Thymus (tissue), 11 donors: ENCODE measurements around the gene LGALS16. TPM values are rescaled to one million over a fixed set of nuclear protein-coding genes. Genes with fewer than 3 reads are reported as not detected.

ENCODE experiments used
- DNase-seq, 9 donors: peaks; one replicate each; pipeline ENCODE4 v3.0.0-alpha.2; 2013; ENCODE audit warnings: low spot score in 9 of 9, low read depth in 6 of 9, missing footprints in 1 of 9
- H3K27ac ChIP-seq, 2 donors: one replicate each; pipeline ENCODE4 v1.5.1; 2013; ENCODE audit warnings: control low read depth in 1 of 2, low read depth in 1 of 2, low read length in 1 of 2, mild to moderate bottlenecking in 1 of 2, moderate library complexity in 1 of 2
- H3K27me3 ChIP-seq, 2 donors: one replicate each; pipeline ENCODE4 v1.5.1; 2013; ENCODE audit warnings: low read length in 1 of 2; ENCODE audit not compliant: control insufficient read depth in 2 of 2, insufficient read depth in 1 of 2
- H3K36me3 ChIP-seq, 2 donors: one replicate each; pipeline ENCODE4 v1.5.1; 2013; ENCODE audit warnings: low read length in 1 of 2, mild to moderate bottlenecking in 1 of 2, moderate library complexity in 1 of 2; ENCODE audit not compliant: control insufficient read depth in 2 of 2, insufficient read depth in 2 of 2
- H3K4me1 ChIP-seq, 2 donors: one replicate each; pipeline ENCODE4 v1.5.1; 2013; ENCODE audit warnings: low read length in 2 of 2; ENCODE audit not compliant: control insufficient read depth in 2 of 2, insufficient read depth in 2 of 2
- H3K4me3 ChIP-seq, 2 donors: one replicate each; pipeline ENCODE4 v1.5.1; 2013; ENCODE audit warnings: low read length in 2 of 2, control low read depth in 1 of 2, mild to moderate bottlenecking in 1 of 2
- H3K9me3 ChIP-seq, 2 donors: one replicate each; pipeline ENCODE4 v1.5.1; 2013; ENCODE audit warnings: low read length in 1 of 2, mild to moderate bottlenecking in 1 of 2; ENCODE audit not compliant: control insufficient read depth in 2 of 2, insufficient read depth in 1 of 2
- WGBS: extraction: QIAGEN DNeasy Blood & Tissue Kit; methylation state at CpG from one replicate; pipeline ENCODE4 v1.1.7; 2013; 5-methylcytosine and 5-hydroxymethylcytosine counted together
- polyA plus RNA-seq: library from polyadenylated mRNA; stranded (reverse); fragments of 200-250 nt; gene quantifications from one replicate; pipeline ENCODE4 v1.2.3, GENCODE V29; 2013
- total RNA-seq: library from RNA; stranded (reverse); fragments of 120-200 nt; gene quantifications from one replicate; pipeline ENCODE4 v1.2.4, GENCODE V29; 2013
- donor health status: healthy.

LGALS16 gene
- total and polyA plus RNA-seq, 2 donors: 0.33 to 1.1 TPM

DNA sequence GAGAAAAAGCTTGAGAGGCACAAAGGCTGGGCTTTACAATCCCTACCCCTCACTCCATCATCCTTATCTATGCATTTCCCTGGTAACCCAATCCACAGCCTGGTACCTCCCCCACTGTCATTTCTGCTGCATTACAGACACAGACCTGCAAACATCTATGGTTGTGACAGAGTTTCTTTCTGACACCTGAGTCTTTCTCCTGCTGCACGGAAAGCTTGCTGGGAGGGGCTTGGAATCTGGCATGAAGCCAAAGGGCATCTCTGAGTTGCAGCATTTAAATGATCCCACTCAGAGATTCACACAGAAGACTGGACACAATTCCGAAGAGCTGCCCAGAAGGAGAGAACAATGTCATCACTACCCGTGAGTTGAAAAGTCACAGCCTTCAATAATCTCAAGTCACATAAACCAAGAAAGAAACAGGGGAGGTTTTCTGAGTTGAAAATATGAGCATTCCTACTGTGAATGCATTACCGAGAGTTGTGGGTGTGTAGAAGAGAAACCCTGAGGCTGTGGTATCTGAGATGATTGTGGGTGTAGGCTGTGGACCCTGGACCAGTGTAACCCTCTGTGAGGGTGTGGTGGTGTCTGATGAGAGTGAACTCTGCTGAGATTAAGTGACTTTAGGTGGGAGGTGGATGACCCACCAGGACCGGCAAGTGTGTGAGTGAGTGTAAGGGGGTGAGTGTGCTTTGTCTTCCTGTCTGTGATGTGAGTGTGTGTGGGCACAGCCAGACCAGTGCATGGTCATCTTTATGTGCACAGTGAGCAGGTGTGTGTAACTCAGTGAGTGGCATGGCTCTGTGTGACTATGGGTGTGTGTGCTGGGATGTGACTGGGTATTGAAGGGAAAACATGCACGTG is 48.7 kb downstream of the LGALS16 start, which contains the start of gene LGALS14:
TSS of gene LGALS14 (plus strand) at position 301 of the 864 bp plus-strand sequence. CDS start at position 349, 48 bp downstream.
- no peaks in the 10 kb centered on the region for H3K4me1 ChIP-seq
- H3K9me3 ChIP-seq: no peaks in the 10 kb centered on the region
- no peak within 1 kb of the TSS for H3K4me3 ChIP-seq
- no peaks in the 10 kb centered on the region for H3K36me3 ChIP-seq
- no peak for DNase-seq
- no peak within 1 kb of the TSS for H3K27ac ChIP-seq
- WGBS: 72% methylated on average over 6 of the region's 6 CpGs
- H3K27me3 ChIP-seq: no peaks in the 10 kb centered on the region

GRCh38 chr19:39705578-39706188 is 50.0 kb downstream of the LGALS16 start:
- no peaks in the 10 kb centered on the region for H3K27me3 ChIP-seq
- H3K27ac ChIP-seq: no peak overlapping the region
- H3K4me3 ChIP-seq: no peak overlapping the region
- no peak for DNase-seq
- H3K4me1 ChIP-seq: no peaks in the 10 kb centered on the region
- 66% methylated on average over 8 of the region's 8 CpGs for WGBS
- H3K9me3 ChIP-seq: no peaks in the 10 kb centered on the region
- H3K36me3 ChIP-seq: no peaks in the 10 kb centered on the region

- DNase-seq: no peak
- Histone ChIP-seq H3K4me3 (no peak overlapping the region), H3K36me3 (no peaks in the 10 kb centered on the region), H3K4me1 (no peaks in the 10 kb centered on the region), H3K27me3 (no peaks in the 10 kb centered on the region), H3K27ac (no peak overlapping the region), H3K9me3 (no peaks in the 10 kb centered on the region)
- 85% methylated on average over 6 of the region's 6 CpGs for WGBS
Observed at GRCh38 chr19:39708594-39708993, 52.9 kb downstream of the LGALS16 start.

DNA sequence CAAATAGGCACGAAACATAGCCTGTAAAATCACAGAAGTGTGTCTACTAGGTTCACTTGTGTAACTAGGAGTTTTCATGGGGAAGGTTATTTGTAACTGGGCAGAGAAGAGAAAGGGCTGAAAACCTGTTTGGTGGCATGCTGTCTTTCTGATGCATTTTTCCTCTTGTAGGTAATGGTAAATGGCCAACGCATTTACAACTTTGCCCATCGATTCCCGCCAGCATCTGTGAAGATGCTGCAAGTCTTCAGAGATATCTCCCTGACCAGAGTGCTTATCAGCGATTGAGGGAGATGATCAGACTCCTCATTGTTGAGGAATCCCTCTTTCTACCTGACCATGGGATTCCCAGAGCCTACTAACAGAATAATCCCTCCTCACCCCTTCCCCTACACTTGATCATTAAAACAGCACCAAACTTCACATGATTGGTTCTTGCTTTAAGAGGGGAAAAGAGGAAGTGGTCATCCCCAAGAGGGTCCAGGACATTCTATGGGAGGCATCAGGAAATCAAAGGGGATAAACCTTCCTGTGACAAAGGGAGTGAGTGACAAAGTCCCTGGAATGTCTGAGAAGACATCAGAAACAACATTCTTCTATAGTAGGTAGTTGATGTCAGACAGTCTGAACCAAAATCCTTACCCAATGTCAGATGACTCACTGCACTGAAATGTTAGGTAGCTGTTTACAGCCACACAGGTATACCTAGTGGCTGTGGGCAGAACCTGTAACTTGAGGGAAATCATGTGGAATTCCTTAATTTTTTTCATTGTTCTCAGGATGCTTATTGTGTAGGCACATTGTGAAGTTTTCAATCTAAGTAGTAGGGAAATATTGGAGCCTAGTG is 53.5 kb downstream of the LGALS16 start:
- no peaks in the 10 kb centered on the region for H3K27me3 ChIP-seq
- no peak for DNase-seq
- H3K4me3 ChIP-seq: no peak overlapping the region
- 94% methylated on average over 5 of the region's 5 CpGs for WGBS
- H3K36me3 ChIP-seq: no peaks in the 10 kb centered on the region
- no peaks in the 10 kb centered on the region for H3K4me1 ChIP-seq
- no peak overlapping the region for H3K27ac ChIP-seq
- no peaks in the 10 kb centered on the region for H3K9me3 ChIP-seq

Other genes starting within 250 kb of the LGALS16 start
- gene ZFP36, start 249.1 kb upstream of the LGALS16 start, total RNA-seq: 15.8 TPM
- gene ZFP36, start 249.1 kb upstream of the LGALS16 start, polyA plus RNA-seq: 250 TPM
- gene PLEKHG2, start 243.2 kb upstream of the LGALS16 start, total RNA-seq: 13.0 TPM
- gene PLEKHG2, start 243.2 kb upstream of the LGALS16 start, polyA plus RNA-seq: 30.8 TPM
- gene RPS16, start 220.0 kb upstream of the LGALS16 start, total RNA-seq: 788 TPM
- gene RPS16, start 220.0 kb upstream of the LGALS16 start, polyA plus RNA-seq: 3,143 TPM
- 39.0 TPM for gene SUPT5H, start 210.3 kb upstream of the LGALS16 start, total RNA-seq
- gene SUPT5H, start 210.3 kb upstream of the LGALS16 start, polyA plus RNA-seq: 203 TPM
- 49.3 TPM for gene TIMM50, start 175.1 kb upstream of the LGALS16 start, total RNA-seq
- gene TIMM50, start 175.1 kb upstream of the LGALS16 start, polyA plus RNA-seq: 44.0 TPM
- gene DLL3, start 157.0 kb upstream of the LGALS16 start, total RNA-seq: 0.14 TPM
- gene DLL3, start 157.0 kb upstream of the LGALS16 start, polyA plus RNA-seq: 0.14 TPM
- gene SELENOV, start 140.8 kb upstream of the LGALS16 start, total RNA-seq: 0.19 TPM
- gene SELENOV, start 140.8 kb upstream of the LGALS16 start, polyA plus RNA-seq: not detected
- gene EID2B, start 123.1 kb upstream of the LGALS16 start, total RNA-seq: 4.3 TPM
- 10.6 TPM for gene EID2B, start 123.1 kb upstream of the LGALS16 start, polyA plus RNA-seq
- gene EID2, start 115.8 kb upstream of the LGALS16 start, total RNA-seq: 12.6 TPM
- 29.3 TPM for gene EID2, start 115.8 kb upstream of the LGALS16 start, polyA plus RNA-seq
- gene LGALS13, start 53.4 kb upstream of the LGALS16 start, total RNA-seq: 0.38 TPM
- gene LGALS13, start 53.4 kb upstream of the LGALS16 start, polyA plus RNA-seq: 0.66 TPM
- 0.14 TPM for gene LGALS14, start 48.6 kb downstream of the LGALS16 start, total RNA-seq
- 2.0 TPM for gene LGALS14, start 48.6 kb downstream of the LGALS16 start, polyA plus RNA-seq
- 150 TPM for gene CLC, start 82.1 kb downstream of the LGALS16 start, total RNA-seq
- gene CLC, start 82.1 kb downstream of the LGALS16 start, polyA plus RNA-seq: 6.3 TPM
- gene LEUTX, start 122.9 kb downstream of the LGALS16 start, total RNA-seq: 0.09 TPM
- gene LEUTX, start 122.9 kb downstream of the LGALS16 start, polyA plus RNA-seq: 0.46 TPM
- 6.7 TPM for gene DYRK1B, start 178.2 kb downstream of the LGALS16 start, total RNA-seq
- gene DYRK1B, start 178.2 kb downstream of the LGALS16 start, polyA plus RNA-seq: 19.0 TPM
- 208 TPM for gene FBL, start 190.5 kb downstream of the LGALS16 start, total RNA-seq
- gene FBL, start 190.5 kb downstream of the LGALS16 start, polyA plus RNA-seq: 185 TPM